ENCODE results near the gene RPS15. TPM values are rescaled to one million over a fixed set of nuclear protein-coding genes. Genes with fewer than 3 reads are reported as not detected.

Gene RPS15
- total RNA-seq, 1 experiment from 2014 or later, result 1,862 TPM

GRCh38 chr19:1433119-1434039, 4.8 kb upstream of the RPS15 start:
- CTCF ChIA-PET, result no interaction called here
- Histone ChIP-seq H3K4me1 (ENCODE audit: control insufficient read depth in 1 of 2, insufficient read depth in 2 of 2, low read length in 2 of 2) (peaks cover 10 to 19% of the 10 kb centered on the region in 2 experiments; a peak in 3 of 4 replicates), H3K79me2 (ENCODE audit: insufficient read depth, low read length) (peaks cover 34% of the 10 kb centered on the region), H3K36me3 (ENCODE audit: control insufficient read depth in 1 of 2, insufficient read depth in 2 of 2, low read length in 2 of 2) (peaks cover 31 to 43% of the 10 kb centered on the region in 2 experiments; a peak in 3 of 4 replicates), H3K27me3 (ENCODE audit: insufficient read depth, low read length) (no peaks in the 10 kb centered on the region), H2AFZ (ENCODE audit: low read depth, low read length, poor library complexity, severe bottlenecking) (no peak overlapping the region), H3K4me3 (replicated peaks in 1 of 2; ENCODE audit: low read depth in 1 of 2, low read length in 2 of 2) (no peak overlapping the region), H3K9ac (ENCODE audit: low read length) (no peak overlapping the region), H3K9me2 (ENCODE audit: insufficient read depth) (no peaks in the 10 kb centered on the region), H3K4me2 (ENCODE audit: low read length) (no peak overlapping the region), H4K20me1 (ENCODE audit: insufficient read depth) (no peaks in the 10 kb centered on the region), H3K27ac (ENCODE audit: low read depth, low read length) (no peak overlapping the region), H3K9me3 (ENCODE audit: control insufficient read depth in 1 of 2, insufficient read depth in 1 of 2, low read depth in 1 of 2, low read length in 2 of 2) (no peaks in the 10 kb centered on the region)
- RAD21 ChIA-PET (ENCODE audit: low non-redundant PET in 1 of 2, low total read pairs in 2 of 2, uncharacterized antibody in 2 of 2, unreplicated experiment in 2 of 2), result no interaction called here
- ATAC-seq, result no peak
- TF ChIP-seq EZH2 (IDR thresholded peaks at IDR 0.05), result no peak
- no peak for TF ChIP-seq TCF7L2 (IDR thresholded peaks at IDR 0.05; ENCODE audit: borderline replicate concordance, extremely low read depth, insufficient read depth, insufficient read length)
- TF ChIP-seq ATF3 (IDR thresholded peaks at IDR 0.05), result no peak
- TF ChIP-seq ZFX (IDR thresholded peaks at IDR 0.05), result no peak
- no peak for TF ChIP-seq JUND (IDR thresholded peaks at IDR 0.05)
- no peak for TF ChIP-seq SIN3A (IDR thresholded peaks at IDR 0.05; ENCODE audit: low read depth)
- TF ChIP-seq FOSL1 (IDR thresholded peaks at IDR 0.05; ENCODE audit: low read depth), result no peak
- no peak for TF ChIP-seq RAD21 (IDR thresholded peaks at IDR 0.05; ENCODE audit: low read depth)
- TF ChIP-seq POLR2A (IDR thresholded peaks at IDR 0.05; ENCODE audit: borderline replicate concordance, extremely low read depth, insufficient read depth, insufficient read length), result no peak
- DNase-seq (ENCODE audit: low read depth, low spot score), result no peak
- no TSS peak for BruUV-seq (replicated peaks)
- intact Hi-C loops (cut with micrococcal nuclease), result no loop called here
- POLR2A ChIA-PET, result no interaction called here

- Histone ChIP-seq H3K4me3 (replicated peaks in 1 of 2; ENCODE audit: low read depth in 1 of 2, low read length in 2 of 2) (no peak overlapping the region), H3K27ac (ENCODE audit: low read depth, low read length) (no peak overlapping the region), H4K20me1 (ENCODE audit: insufficient read depth) (no peaks in the 10 kb centered on the region), H3K9ac (ENCODE audit: low read length) (no peak overlapping the region), H3K9me3 (ENCODE audit: control insufficient read depth in 1 of 2, insufficient read depth in 1 of 2, low read depth in 1 of 2, low read length in 2 of 2) (no peaks in the 10 kb centered on the region), H3K27me3 (ENCODE audit: insufficient read depth, low read length) (no peaks in the 10 kb centered on the region), H3K79me2 (ENCODE audit: insufficient read depth, low read length) (peaks cover 34% of the 10 kb centered on the region), H3K9me2 (ENCODE audit: insufficient read depth) (no peaks in the 10 kb centered on the region), H3K4me2 (ENCODE audit: low read length) (no peak overlapping the region), H3K36me3 (ENCODE audit: control insufficient read depth in 1 of 2, insufficient read depth in 2 of 2, low read length in 2 of 2) (peaks cover 27 to 38% of the 10 kb centered on the region in 2 experiments; a peak in 3 of 4 replicates), H2AFZ (ENCODE audit: low read depth, low read length, poor library complexity, severe bottlenecking) (no peak overlapping the region), H3K4me1 (ENCODE audit: control insufficient read depth in 1 of 2, insufficient read depth in 2 of 2, low read length in 2 of 2) (peaks cover 10 to 19% of the 10 kb centered on the region in 2 experiments; a peak in 3 of 4 replicates)
- no peak for ATAC-seq
- BruUV-seq (replicated peaks), result no TSS peak
- POLR2A ChIA-PET, result no interaction called here
- no peak for TF ChIP-seq POLR2AphosphoS5 (IDR thresholded peaks at IDR 0.05; ENCODE audit: low read depth, low read length)
- no peak for TF ChIP-seq ZNF274 (IDR thresholded peaks at IDR 0.05; ENCODE audit: low read depth, low read length)
- TF ChIP-seq RAD21 (IDR thresholded peaks at IDR 0.05; ENCODE audit: low read depth), result no peak
- TF ChIP-seq SRF (IDR thresholded peaks at IDR 0.05; ENCODE audit: low read depth), result no peak
- TF ChIP-seq TCF7L2 (IDR thresholded peaks at IDR 0.05; ENCODE audit: borderline replicate concordance, extremely low read depth, insufficient read depth, insufficient read length), result no peak
- no peak for TF ChIP-seq REST (IDR thresholded peaks at IDR 0.05; ENCODE audit: low read depth)
- no peak for TF ChIP-seq CBX3 (IDR thresholded peaks at IDR 0.05; ENCODE audit: low read depth)
- no peak for DNase-seq (ENCODE audit: low read depth, low spot score)
- CTCF ChIA-PET, result no interaction called here
- intact Hi-C loops (cut with micrococcal nuclease), result no loop called here
- RAD21 ChIA-PET (ENCODE audit: low non-redundant PET in 1 of 2, low total read pairs in 2 of 2, uncharacterized antibody in 2 of 2, unreplicated experiment in 2 of 2), result no interaction called here
Observed at GRCh38 chr19:1434040-1434366, 4.2 kb upstream of the RPS15 start.
